OCI-LY1 (cell line): ENCODE measurements around the gene TBC1D2B.

Experiments used
- H2AFZ ChIP-seq: fragments of 200-600 bp; sonication (generic), shearing (Covaris generic); 2 replicates; pipeline ENCODE4 v1.6.0; 2014; ENCODE audit warnings: antibody characterized with exemption, mild to moderate bottlenecking, low read length
- H3F3A ChIP-seq: fragments of 200-600 bp; sonication (generic), shearing (Covaris generic); 2 replicates; pipeline ENCODE4 v1.6.0; 2014; ENCODE audit warnings: mild to moderate bottlenecking, antibody characterized with exemption, low read length, moderate library complexity; ENCODE audit not compliant: insufficient read depth
- H3K27ac ChIP-seq: fragments of 200-600 bp; sonication (generic); 2 replicates; pipeline ENCODE4 v1.5.1; 2014; ENCODE audit warnings: low read length, mixed run types, mild to moderate bottlenecking, low read depth; ENCODE audit not compliant: poor library complexity, severe bottlenecking
- H3K27me3 ChIP-seq: fragments of 200-600 bp; sonication (generic); 2 replicates; pipeline ENCODE4 v1.6.0; 2014; ENCODE audit warnings: antibody characterized with exemption, mild to moderate bottlenecking, low read length, moderate library complexity; ENCODE audit not compliant: insufficient read depth
- H3K36me3 ChIP-seq: fragments of 200-600 bp; sonication (generic); 2 replicates; pipeline ENCODE4 v1.6.1; 2014; ENCODE audit warnings: mild to moderate bottlenecking, antibody characterized with exemption, low read length, moderate library complexity, mixed read lengths; ENCODE audit not compliant: insufficient read depth
- H3K4me1 ChIP-seq: fragments of 200-600 bp; sonication (generic); 2 replicates; pipeline ENCODE4 v1.5.1; 2014; ENCODE audit warnings: mild to moderate bottlenecking, low read length, moderate library complexity; ENCODE audit not compliant: insufficient read depth, severe bottlenecking
- H3K4me2 ChIP-seq: fragments of 200-600 bp; sonication (generic), shearing (Covaris generic); 2 replicates; pipeline ENCODE4 v1.6.1; 2014; ENCODE audit warnings: low read length
- H3K4me3 ChIP-seq: fragments of 200-600 bp; sonication (generic); 2 replicates; pipeline ENCODE4 v1.5.1; 2014; ENCODE audit warnings: low read length, low read depth, mild to moderate bottlenecking, mixed read lengths; ENCODE audit not compliant: poor library complexity, severe bottlenecking
- H3K79me2 ChIP-seq: fragments of 200-600 bp; shearing (Covaris generic); 2 replicates; pipeline ENCODE4 v1.6.1; 2016; ENCODE audit warnings: mixed run types, low read length, mixed read lengths; ENCODE audit not compliant: insufficient read depth
- H3K9ac ChIP-seq: fragments of 200-600 bp; sonication (generic), shearing (Covaris generic); 2 replicates; pipeline ENCODE4 v1.6.1; 2014; ENCODE audit warnings: mild to moderate bottlenecking, low read length, mixed read lengths
- H3K9me2 ChIP-seq: fragments of 200-600 bp; sonication (generic), shearing (Covaris generic); 2 replicates; pipeline ENCODE4 v1.6.1; 2014; ENCODE audit warnings: low read depth, mild to moderate bottlenecking, low read length, mixed read lengths
- H3K9me3 ChIP-seq: fragments of 200-600 bp; shearing (Covaris generic); 2 replicates; pipeline ENCODE4 v1.6.1; 2014; ENCODE audit warnings: low read length, mixed read lengths
- H4K20me1 ChIP-seq: fragments of 200-600 bp; sonication (generic), shearing (Covaris generic); 2 replicates; pipeline ENCODE4 v1.6.0; 2016; ENCODE audit warnings: mild to moderate bottlenecking, low read length; ENCODE audit not compliant: insufficient read depth
- EZH2 ChIP-seq: fragments of 200-600 bp; sonication (generic), shearing (Covaris generic); IDR thresholded peaks from 2 replicates; pipeline ENCODE4 v1.8.0; 2017; ENCODE audit warnings: borderline replicate concordance, mixed run types, mild to moderate bottlenecking, antibody characterized with exemption, low read length, moderate library complexity, mixed read lengths
- TF ChIP-seq, protein P1 (sequence below): fragments of 200-600 bp; sonication (generic), shearing (Covaris generic); IDR thresholded peaks from 2 replicates; pipeline ENCODE4 v1.5.1; 2017; ENCODE audit warnings: mild to moderate bottlenecking, antibody characterized with exemption, low read length, moderate library complexity, mixed read lengths

Gene TBC1D2B

DNA sequence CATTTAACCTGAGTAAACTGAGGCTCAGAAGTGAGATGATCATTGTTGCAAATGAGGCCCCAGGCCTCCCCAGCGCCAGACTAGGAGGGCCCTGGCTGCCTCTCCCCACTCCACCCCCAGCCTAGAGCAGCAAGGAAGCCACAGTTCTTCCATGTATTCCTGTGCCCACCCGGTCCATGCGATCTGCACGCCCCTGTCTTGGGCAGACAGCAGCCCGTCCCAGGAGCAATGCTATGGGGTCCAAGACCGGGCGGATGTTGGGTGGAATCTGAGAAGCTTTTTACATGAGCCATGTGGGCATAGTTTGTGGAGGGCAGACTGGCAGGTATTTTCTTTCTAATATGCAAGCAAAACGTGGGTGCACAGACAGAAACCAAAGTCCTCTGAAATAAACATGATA lies 30.0 kb upstream of the TBC1D2B start:
- Histone ChIP-seq H3K9me2 (no peaks in the 10 kb centered on the region), H3K27ac (no peak overlapping the region), H3K4me1 (no peaks in the 10 kb centered on the region), H3K4me2 (no peak overlapping the region), H3K27me3 (no peaks in the 10 kb centered on the region), H3K36me3 (no peaks in the 10 kb centered on the region), H3K4me3 (no peak overlapping the region), H3K9me3 (no peaks in the 10 kb centered on the region), H3K9ac (no peak overlapping the region), H3F3A (no peaks in the 10 kb centered on the region), H4K20me1 (no peaks in the 10 kb centered on the region), H2AFZ (no peak overlapping the region), H3K79me2 (no peaks in the 10 kb centered on the region)
- TF ChIP-seq, protein P1, sequence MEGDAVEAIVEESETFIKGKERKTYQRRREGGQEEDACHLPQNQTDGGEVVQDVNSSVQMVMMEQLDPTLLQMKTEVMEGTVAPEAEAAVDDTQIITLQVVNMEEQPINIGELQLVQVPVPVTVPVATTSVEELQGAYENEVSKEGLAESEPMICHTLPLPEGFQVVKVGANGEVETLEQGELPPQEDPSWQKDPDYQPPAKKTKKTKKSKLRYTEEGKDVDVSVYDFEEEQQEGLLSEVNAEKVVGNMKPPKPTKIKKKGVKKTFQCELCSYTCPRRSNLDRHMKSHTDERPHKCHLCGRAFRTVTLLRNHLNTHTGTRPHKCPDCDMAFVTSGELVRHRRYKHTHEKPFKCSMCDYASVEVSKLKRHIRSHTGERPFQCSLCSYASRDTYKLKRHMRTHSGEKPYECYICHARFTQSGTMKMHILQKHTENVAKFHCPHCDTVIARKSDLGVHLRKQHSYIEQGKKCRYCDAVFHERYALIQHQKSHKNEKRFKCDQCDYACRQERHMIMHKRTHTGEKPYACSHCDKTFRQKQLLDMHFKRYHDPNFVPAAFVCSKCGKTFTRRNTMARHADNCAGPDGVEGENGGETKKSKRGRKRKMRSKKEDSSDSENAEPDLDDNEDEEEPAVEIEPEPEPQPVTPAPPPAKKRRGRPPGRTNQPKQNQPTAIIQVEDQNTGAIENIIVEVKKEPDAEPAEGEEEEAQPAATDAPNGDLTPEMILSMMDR = no peak
- TF ChIP-seq EZH2 = no peak

DNA sequence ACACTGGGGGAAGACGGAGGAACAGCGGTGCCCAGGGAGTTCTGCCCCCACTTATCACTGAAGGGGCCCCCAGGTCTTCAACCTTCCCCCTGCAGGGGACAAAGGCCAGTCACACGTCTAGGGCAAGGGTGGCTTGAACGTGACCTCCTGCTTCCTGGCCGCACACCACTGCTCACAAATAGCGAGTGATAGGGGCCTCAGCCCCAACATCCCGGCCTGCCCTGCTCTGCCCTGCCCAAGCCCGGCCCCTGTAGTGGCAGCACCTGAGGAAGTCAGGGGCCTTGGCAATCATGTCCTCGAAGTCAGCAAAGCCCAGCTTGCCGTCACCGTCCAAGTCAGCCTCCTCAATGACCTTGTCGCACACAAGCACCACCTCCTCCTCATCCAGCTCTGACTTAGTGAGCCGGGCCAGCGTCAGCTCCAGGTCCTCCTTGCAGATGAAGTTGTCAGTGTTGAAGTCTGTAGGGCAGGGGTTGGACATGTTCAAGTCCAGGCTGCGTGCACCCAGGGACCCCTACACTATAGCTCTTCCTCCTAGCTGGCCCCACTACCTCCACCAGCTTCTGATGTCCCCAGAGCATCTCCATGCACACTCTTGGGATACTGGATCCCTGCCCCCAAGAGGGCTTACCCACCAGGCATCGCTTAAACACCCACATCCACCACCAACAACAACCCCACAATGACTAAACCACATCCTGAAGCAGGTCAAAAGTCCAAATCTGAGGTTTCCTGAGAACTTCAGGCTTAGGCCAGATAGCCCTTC lies 28.1 kb upstream of the TBC1D2B start:
- Histone ChIP-seq H3K27me3 (no peaks in the 10 kb centered on the region), H3K4me3 (no peak overlapping the region), H3K4me2 (no peak overlapping the region), H3K9me3 (no peaks in the 10 kb centered on the region), H3K79me2 (no peaks in the 10 kb centered on the region), H3K4me1 (no peaks in the 10 kb centered on the region), H3K36me3 (no peaks in the 10 kb centered on the region), H3K9me2 (no peaks in the 10 kb centered on the region), H4K20me1 (no peaks in the 10 kb centered on the region), H3F3A (no peaks in the 10 kb centered on the region), H3K27ac (no peak overlapping the region), H2AFZ (no peak overlapping the region), H3K9ac (no peak overlapping the region)
- TF ChIP-seq, protein P1 = no peak
- no peak for TF ChIP-seq EZH2

DNA sequence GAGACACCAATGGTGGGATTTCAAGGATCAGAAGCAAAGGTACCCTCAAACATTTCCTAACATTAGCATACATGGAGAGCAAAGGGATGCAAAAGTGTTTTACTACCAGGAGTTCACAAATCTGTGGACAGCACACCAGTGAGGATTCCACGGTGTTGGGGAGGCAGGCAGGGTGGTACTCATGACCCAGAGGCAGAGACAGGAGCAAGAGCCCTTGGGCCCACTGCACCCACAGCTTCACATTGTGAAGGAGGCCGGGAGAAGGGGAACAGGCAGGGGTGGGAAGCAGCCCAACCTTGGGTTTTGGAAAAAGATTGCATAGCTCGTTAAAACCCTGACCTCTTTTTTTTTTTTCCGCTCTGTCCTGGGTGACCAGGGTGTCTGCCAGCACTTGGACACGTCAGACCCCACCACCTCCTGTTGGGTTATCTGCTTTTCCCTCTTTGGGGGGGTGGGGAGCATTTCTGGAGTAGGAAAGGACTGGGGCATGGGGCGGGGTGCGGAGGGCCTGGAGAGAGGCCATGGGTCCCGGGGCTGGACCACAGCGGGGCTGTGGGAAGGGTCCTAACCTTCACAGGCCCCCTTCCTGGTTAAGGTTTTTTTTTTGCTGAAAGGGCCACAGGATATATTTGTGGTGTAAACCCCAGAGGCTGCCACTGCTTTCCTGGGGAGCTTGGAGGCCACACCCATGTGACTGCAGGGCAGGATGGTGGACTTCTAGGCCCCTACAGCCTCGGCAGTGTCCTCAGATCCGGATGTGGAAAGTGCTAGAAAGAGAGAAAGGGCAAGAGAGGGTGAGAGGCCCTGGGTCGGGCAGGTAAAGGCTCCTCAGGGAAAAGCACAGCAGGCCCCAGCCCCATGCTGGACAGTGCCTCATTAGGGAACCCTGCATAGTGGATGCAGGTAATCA lies 27.3 kb upstream of the TBC1D2B start:
- Histone ChIP-seq H3K9ac (no peak overlapping the region), H3K4me3 (no peak overlapping the region), H3K27ac (no peak overlapping the region), H3F3A (no peaks in the 10 kb centered on the region), H4K20me1 (no peaks in the 10 kb centered on the region), H3K9me2 (no peaks in the 10 kb centered on the region), H3K9me3 (no peaks in the 10 kb centered on the region), H2AFZ (no peak overlapping the region), H3K4me1 (no peaks in the 10 kb centered on the region), H3K79me2 (no peaks in the 10 kb centered on the region), H3K4me2 (no peak overlapping the region), H3K36me3 (no peaks in the 10 kb centered on the region), H3K27me3 (no peaks in the 10 kb centered on the region)
- no peak for TF ChIP-seq EZH2
- TF ChIP-seq, protein P1 = no peak
